Retinal pigment epithelial cell (primary cell): ENCODE results near the gene MKNK2.
"Not testable (repeated sequence)": the region's sequence is repeated elsewhere in the genome, so short reads cannot be mapped to it uniquely, and the experiment has no call there.

ENCODE experiments used
- DNase-seq: peaks from one replicate; pipeline ENCODE4 v3.0.0-alpha.2; 2010; ENCODE audit warnings: low read depth
- H3K4me3 ChIP-seq: 2 replicates; pipeline ENCODE4 v1.5.1; 2011; ENCODE audit warnings: mild to moderate bottlenecking, low read length, control low read depth, moderate library complexity
- TF ChIP-seq, protein P1 (sequence below): conservative IDR thresholded peaks from 2 replicates; pipeline ENCODE4 v1.5.1; 2011; ENCODE audit warnings: low read depth, low read length, control low read depth, inconsistent platforms

Gene MKNK2

DNA sequence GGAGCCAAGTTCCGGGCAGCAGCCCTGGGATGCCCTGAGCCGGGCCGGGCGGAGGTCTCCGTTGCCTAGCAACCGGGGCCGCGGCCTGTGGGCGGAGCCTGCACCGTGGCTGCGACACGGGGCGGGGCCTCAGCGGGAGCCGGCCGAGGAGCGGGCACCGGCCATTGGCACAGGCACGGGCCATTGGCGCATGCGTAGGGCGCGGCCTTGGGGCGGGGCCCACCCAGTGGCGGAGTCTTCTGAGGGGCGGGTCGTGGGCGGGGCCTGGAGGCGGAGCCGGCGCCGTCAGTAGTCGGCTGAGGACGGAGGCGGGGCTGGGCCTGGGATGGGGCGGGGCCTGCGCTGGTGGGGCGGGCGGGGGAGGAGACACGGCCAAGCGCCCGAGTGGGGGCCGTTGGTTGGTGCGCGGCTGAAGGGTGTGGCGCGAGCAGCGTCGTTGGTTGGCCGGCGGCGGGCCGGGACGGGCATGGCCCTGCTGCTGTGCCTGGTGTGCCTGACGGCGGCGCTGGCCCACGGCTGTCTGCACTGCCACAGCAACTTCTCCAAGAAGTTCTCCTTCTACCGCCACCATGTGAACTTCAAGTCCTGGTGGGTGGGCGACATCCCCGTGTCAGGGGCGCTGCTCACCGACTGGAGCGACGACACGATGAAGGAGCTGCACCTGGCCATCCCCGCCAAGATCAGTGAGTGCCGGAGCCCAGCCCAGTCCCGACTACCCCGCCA, 45.6 kb upstream of the MKNK2 start, which contains the start of gene IZUMO4:
Gene IZUMO4, plus strand, starts transcription at position 436 of the 723 bp plus-strand sequence. Its CDS starts 31 bp downstream, at position 467.
- TF ChIP-seq, protein P1, sequence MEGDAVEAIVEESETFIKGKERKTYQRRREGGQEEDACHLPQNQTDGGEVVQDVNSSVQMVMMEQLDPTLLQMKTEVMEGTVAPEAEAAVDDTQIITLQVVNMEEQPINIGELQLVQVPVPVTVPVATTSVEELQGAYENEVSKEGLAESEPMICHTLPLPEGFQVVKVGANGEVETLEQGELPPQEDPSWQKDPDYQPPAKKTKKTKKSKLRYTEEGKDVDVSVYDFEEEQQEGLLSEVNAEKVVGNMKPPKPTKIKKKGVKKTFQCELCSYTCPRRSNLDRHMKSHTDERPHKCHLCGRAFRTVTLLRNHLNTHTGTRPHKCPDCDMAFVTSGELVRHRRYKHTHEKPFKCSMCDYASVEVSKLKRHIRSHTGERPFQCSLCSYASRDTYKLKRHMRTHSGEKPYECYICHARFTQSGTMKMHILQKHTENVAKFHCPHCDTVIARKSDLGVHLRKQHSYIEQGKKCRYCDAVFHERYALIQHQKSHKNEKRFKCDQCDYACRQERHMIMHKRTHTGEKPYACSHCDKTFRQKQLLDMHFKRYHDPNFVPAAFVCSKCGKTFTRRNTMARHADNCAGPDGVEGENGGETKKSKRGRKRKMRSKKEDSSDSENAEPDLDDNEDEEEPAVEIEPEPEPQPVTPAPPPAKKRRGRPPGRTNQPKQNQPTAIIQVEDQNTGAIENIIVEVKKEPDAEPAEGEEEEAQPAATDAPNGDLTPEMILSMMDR: peak; percentile 47
- DNase-seq: peak; percentile 83

DNA sequence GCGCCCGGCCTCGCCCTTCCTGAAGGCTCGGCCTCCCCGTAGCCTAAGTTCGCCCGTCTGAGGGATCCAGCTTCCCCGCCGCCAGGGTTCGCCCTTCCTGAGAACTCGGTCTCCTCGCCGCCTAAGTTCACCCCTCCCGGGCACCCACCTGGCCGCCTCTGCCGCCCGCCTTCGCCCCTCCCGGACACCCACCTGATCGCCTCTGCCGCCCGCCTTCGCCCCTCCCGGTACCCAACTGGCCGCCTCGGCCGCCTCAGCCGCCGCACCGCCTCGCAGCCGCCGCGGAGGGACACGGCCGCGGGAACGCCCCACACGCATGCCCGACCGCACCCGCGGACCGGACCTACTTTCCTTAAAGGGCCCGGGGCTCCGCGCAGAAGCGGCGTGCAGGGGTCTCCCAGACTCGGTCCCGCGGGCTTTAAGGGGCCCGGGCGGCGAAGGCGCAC, 45.0 kb upstream of the MKNK2 start, which contains the start of gene MOB3A:
Gene MOB3A, minus strand, starts transcription at position 293 of the 446 bp plus-strand sequence. CDS start 17,766 bp downstream, outside the sequence.
- peak; percentile 78 for DNase-seq
- H3K4me3 ChIP-seq: peak within 1 kb of the TSS; percentile 63
- TF ChIP-seq, protein P1: peak; percentile 48

More for the DNA sequence above, 45.6 kb upstream of the MKNK2 start, which contains the start of gene IZUMO4:
- peak within 1 kb of the TSS; percentile 63 for H3K4me3 ChIP-seq

DNA sequence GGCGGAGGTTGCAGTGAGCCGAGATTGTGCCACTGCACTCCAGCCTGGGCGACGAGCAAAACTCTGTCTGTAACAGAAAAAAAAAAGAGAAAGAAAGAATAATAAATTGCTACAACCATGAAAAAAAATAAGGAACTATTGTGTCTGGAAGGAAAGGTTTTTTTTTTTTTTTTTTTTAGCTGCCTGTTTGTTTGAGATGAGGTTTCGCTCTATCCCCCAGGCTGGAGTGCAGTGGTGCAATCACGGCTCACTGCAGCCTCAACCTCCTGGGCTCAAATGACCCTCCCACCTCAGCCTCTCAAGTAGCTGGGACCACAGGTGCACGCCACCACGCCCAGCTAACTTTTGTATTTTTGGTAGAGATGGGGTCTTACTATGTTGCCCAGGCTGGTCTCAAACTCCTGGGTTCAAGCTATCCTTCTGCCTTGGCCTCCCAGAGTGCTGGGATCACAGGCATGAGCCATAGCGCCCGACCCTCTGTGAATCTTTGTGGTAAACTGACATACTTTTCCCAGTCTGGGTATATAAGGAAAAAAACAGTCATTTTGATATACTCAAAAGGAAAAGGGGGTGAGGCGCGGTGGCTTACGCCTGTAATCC, 41.0 kb upstream of the MKNK2 start:
- H3K4me3 ChIP-seq, DNase-seq: not testable (repeated sequence)

DNA sequence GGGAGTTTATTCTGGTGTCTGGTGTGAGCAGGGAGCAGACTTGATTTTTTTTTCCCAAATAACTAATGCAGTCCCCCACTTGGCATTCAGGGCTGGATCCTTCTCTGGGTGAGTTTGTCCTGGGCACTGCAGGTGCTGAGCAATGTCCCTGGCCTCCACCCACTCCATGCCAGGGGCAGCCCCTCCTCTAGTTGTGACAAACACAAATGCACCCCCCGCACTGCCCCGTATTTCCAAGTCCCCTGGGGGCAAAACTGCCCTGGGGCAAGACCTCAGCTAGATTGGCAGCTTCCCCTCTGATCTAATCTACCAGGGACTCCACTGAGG, 38.6 kb upstream of the MKNK2 start:
- H3K4me3 ChIP-seq: no peak overlapping the region
- TF ChIP-seq, protein P1: no peak
- DNase-seq: no peak

DNA sequence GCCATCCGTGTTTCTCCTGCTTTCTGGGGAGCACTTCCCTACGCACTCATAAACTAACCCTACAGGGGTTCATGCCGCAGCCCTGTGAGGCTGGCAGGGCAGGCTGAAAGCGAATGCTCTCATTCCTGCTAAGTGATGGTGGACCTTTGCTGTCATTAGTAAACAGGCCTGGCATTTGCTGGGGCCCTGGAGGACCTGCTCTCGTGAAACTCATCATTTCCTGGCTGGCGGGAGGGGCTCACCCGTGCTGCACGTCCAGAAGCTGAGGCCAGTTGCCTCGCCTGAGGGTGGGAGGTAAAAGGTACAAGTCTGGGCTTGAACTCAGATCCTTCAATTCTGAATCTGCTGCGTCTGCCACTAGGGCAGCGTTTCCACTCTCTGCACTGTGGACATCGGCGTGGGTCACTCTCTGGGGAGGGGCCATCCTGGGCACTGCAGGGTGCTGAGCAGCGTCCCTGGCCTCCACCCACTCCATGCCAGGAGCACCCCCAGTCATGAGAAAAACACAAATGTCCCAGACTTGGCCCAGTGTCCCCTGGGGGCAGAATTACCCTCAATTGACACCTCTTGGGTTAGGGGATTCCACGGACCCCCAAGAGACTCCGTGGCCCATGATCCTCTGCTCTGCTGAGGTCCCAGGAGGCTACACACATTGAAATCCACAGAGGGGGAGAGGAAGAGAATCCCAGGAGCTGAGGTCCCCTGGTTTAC, 38.1 kb upstream of the MKNK2 start:
- no peak for DNase-seq
- H3K4me3 ChIP-seq: no peak overlapping the region

DNA sequence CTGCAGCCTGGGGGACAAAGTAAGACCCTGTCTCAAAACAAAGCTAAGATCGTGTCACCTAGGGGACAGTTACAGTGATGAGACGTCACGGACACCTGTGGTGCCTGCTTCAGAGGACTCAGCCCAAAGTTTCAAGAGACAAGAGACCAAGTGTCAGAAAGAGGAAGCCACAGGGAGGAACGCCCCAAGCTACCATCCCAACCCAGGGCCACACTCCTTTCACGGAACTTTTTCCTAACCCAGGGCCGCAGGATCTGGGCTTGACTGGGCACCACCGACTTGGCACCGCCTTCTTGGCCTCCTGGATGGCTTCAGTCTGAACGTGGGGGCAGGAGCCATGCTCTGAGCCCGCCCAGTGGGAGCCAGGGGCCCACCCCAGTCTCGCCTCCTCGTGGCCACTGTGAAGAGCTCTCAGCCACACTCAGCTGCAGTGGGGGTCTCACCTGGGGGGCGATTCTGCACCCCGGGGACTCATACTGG, 36.6 kb upstream of the MKNK2 start:
- TF ChIP-seq, protein P1: no peak
- H3K4me3 ChIP-seq: no peak overlapping the region
- DNase-seq: no peak

More for the DNA sequence above, 38.1 kb upstream of the MKNK2 start:
- TF ChIP-seq, protein P1: no peak

DNA sequence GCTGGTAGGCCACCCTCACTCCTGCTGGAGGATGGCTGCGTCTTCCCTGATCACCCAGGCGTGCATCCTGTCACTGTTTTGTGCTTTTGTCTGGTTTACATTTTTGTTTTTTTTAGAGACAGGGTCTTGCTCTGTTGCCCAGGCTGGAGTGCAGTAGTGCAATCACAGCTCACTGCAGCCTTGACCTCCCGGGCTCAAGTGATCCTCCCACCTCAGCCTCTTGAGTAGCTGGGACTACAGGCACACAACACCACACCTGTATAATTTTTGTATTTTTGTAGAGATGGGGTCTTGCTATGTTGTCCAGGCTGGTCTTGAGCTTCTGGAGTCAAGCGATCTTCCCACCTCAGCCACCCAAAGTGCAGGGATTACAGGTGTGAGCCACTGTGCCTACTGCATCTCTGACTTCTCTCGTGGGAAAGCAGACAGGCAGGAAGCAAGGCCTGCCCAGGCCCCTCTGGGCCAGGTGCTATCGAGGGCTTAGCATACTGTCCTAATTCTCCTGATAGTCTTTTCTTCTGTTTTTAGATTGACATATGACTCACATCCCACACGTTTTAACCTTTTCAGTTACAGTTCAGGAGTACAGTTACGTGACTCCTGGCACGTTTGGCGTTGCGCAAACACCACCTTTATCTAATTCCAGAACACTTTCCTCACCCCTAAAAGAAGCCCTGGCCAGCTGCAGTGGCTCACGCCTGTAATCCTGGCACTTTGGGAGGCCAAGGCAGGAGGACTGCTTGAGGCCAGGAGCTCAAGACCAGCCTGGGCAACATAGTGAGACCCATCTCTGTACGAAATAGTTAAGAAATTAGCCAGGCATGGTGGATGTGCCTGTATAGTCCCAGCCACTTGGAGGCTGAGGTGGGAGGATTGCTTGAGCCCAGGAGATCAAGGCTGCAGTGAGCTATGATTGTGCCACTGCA, 35.9 kb upstream of the MKNK2 start:
- not testable (repeated sequence) for H3K4me3 ChIP-seq, DNase-seq
